B cell (primary cell): ENCODE data around the gene TMEM150A. TPM values are rescaled to one million over a fixed set of nuclear protein-coding genes. Genes with fewer than 3 reads are reported as not detected.

Experiments used
- ATAC-seq: fragments of 200-7000 bp; cut with Tn5 transposase; one replicate; pipeline ENCODE4 v1.10.0; 2021; ENCODE audit warnings: low read depth, mild to moderate bottlenecking, moderate number of reproducible peaks, moderate library complexity
- CTCF ChIA-PET: fragments of 350-600 bp; sonication (Branson Sonifier 250); formaldehyde crosslinking; loops from one replicate; lab custom pipeline; 2021; ENCODE audit warnings: antibody characterized with exemption, inconsistent platforms; lab: Charles Lee
- POLR2A ChIA-PET: fragments of 350-600 bp; sonication (Branson Sonifier 250); formaldehyde crosslinking; loops from one replicate; lab custom pipeline; 2021; ENCODE audit warnings: antibody characterized with exemption; lab: Charles Lee
- DNase-seq: peaks from one replicate; pipeline ENCODE4 v3.0.0; 2013
- H2AFZ ChIP-seq: 2 replicates; pipeline ENCODE4 v1.6.1; 2012; ENCODE audit warnings: mild to moderate bottlenecking, low read depth, low read length; ENCODE audit not compliant: insufficient read depth, poor library complexity, severe bottlenecking
- H3K27ac ChIP-seq, 2 donors: 1 replicate in 1 of 2; 2 replicates in 1 of 2; pipeline ENCODE4 v1.5.1; 2012 to 2013; ENCODE audit warnings: low read length in 2 of 2, mild to moderate bottlenecking in 2 of 2, moderate library complexity in 1 of 2
- H3K27me3 ChIP-seq, 4 experiments: fragments of 200-600 bp in 1 of 4; sonication (generic) in 1 of 4; replicated peaks in 1 of 4; 1 replicate in 2 of 4; 2 replicates in 2 of 4; pipeline versions ENCODE4 v1.6.1 to v1.7.0; 2013 to 2016; ENCODE audit warnings: low read length in 3 of 4, mild to moderate bottlenecking in 2 of 4, mixed read lengths in 1 of 4, moderate library complexity in 1 of 4; ENCODE audit not compliant: insufficient read depth in 4 of 4, control insufficient read depth in 3 of 4; ENCODE audit errors: control extremely low read depth in 1 of 4
- H3K36me3 ChIP-seq, 2 experiments: replicated peaks in 1 of 2; 1 replicate in 1 of 2; 2 replicates in 1 of 2; pipeline versions ENCODE4 v1.6.1 to v1.7.1; 2013; ENCODE audit warnings: low read length in 1 of 2; ENCODE audit not compliant: insufficient read depth in 2 of 2, control insufficient read depth in 1 of 2; ENCODE audit errors: control extremely low read depth in 1 of 2, extremely low read depth in 1 of 2
- H3K4me1 ChIP-seq, 2 donors: fragments of 200-600 bp in 1 of 2; sonication (generic) in 1 of 2; 1 replicate in 1 of 2; 2 replicates in 1 of 2; pipeline versions ENCODE4 v1.5.1 to v1.6.1; 2013 to 2017; ENCODE audit warnings: low read length in 2 of 2; ENCODE audit not compliant: control insufficient read depth in 2 of 2, insufficient read depth in 2 of 2
- H3K4me2 ChIP-seq: replicated peaks from 2 replicates; pipeline ENCODE3; 2012; ENCODE audit warnings: mild to moderate bottlenecking, low read depth, low read length; ENCODE audit not compliant: poor library complexity, severe bottlenecking
- H3K4me3 ChIP-seq, 5 experiments: fragments of 200-600 bp in 1 of 5; sonication (generic) in 1 of 5; 1 replicate in 3 of 5; 2 replicates in 2 of 5; pipeline versions ENCODE4 v1.5.1 to v1.7.0; 2011 to 2016; ENCODE audit warnings: low read length in 4 of 5, mild to moderate bottlenecking in 4 of 5, low read depth in 2 of 5, control low read depth in 1 of 5, moderate library complexity in 1 of 5; ENCODE audit not compliant: insufficient read depth in 1 of 5; ENCODE audit errors: control extremely low read depth in 1 of 5, extremely low read depth in 1 of 5
- H3K79me2 ChIP-seq: fragments of 200-600 bp; sonication (generic); one replicate; pipeline ENCODE4 v1.6.0; 2016; ENCODE audit warnings: low read length; ENCODE audit not compliant: control insufficient read depth, insufficient read depth
- H3K9ac ChIP-seq: fragments of 200-600 bp; sonication (generic); 2 replicates; pipeline ENCODE4 v1.6.1; 2017; ENCODE audit warnings: mild to moderate bottlenecking, low read length, moderate library complexity
- H3K9me3 ChIP-seq, 3 donors: one replicate each; pipeline versions ENCODE4 v1.6.1 to v1.7.1; 2013; ENCODE audit warnings: low read length in 2 of 3; ENCODE audit not compliant: control insufficient read depth in 2 of 3, insufficient read depth in 1 of 3; ENCODE audit errors: control extremely low read depth in 1 of 3
- H4K20me1 ChIP-seq: 2 replicates; pipeline ENCODE4 v1.6.0; 2012; ENCODE audit warnings: mild to moderate bottlenecking, low read length; ENCODE audit not compliant: insufficient read depth, control insufficient read depth, poor library complexity, severe bottlenecking
- H3K27ac Mint-ChIP-seq: one replicate; pipeline ENCODE4 v1.8.0; 2021; ENCODE audit warnings: mixed read lengths
- H3K27me3 Mint-ChIP-seq: one replicate; pipeline ENCODE4 v1.8.0; 2021; ENCODE audit warnings: mixed read lengths
- H3K4me1 Mint-ChIP-seq: one replicate; pipeline ENCODE4 v1.8.0; 2021; ENCODE audit warnings: mixed read lengths
- H3K4me3 Mint-ChIP-seq: one replicate; pipeline ENCODE4 v1.8.0; 2021; ENCODE audit warnings: mixed read lengths
- H3K9me3 Mint-ChIP-seq: one replicate; pipeline ENCODE4 v1.8.0; 2022; ENCODE audit warnings: mixed read lengths; ENCODE audit not compliant: insufficient read depth
- CTCF ChIP-seq: fragments of 200-600 bp; IDR thresholded peaks from one replicate; pipeline ENCODE4 v1.8.0; 2022; ENCODE audit warnings: antibody characterized with exemption, mild to moderate bottlenecking
- EZH2 ChIP-seq: IDR thresholded peaks from 2 replicates; pipeline ENCODE4 v1.6.1; 2012; ENCODE audit warnings: borderline replicate concordance, low read depth, mild to moderate bottlenecking, moderate library complexity, low read length; ENCODE audit not compliant: insufficient read depth, poor library complexity, severe bottlenecking
- WGBS: methylation state at CpG from one replicate; pipeline ENCODE4 v1.1.5; 2013; ENCODE audit warnings: missing lambda C conversion rate; ENCODE audit not compliant: insufficient coverage; 5-methylcytosine and 5-hydroxymethylcytosine counted together
- intact Hi-C: fragments of 100-400 bp; cut with micrococcal nuclease; formaldehyde crosslinking; loops from one replicate; pipeline ENCODE4 v1.10.0; 2022
- polyA plus RNA-seq: library from polyadenylated mRNA; depleted of rRNA; stranded (reverse); fragments of >200 nt; gene quantifications from 2 replicates; pipeline ENCODE4 v1.2.3, GENCODE V29; 2012
- total RNA-seq, 2 donors: library from RNA; stranded (reverse); fragments of 120-200 nt in 1 of 2; gene quantifications; 1 replicate in 1 of 2; 2 replicates in 1 of 2; pipeline versions ENCODE4 v1.2.3 to v1.2.4, GENCODE V29; 2013 to 2022

The TMEM150A gene
- total and polyA plus RNA-seq, 2 donors (not counting 1 experiment from before 2014, with no cell fraction given): 23.0 to 26.4 TPM

GRCh38 chr2:85591563-85591962 lies 10.9 kb downstream of the TMEM150A start:
- Histone ChIP-seq H3K9me3 (no peaks in the 10 kb centered on the region), H3K27me3 (no peaks in the 10 kb centered on the region), H3K36me3 (peaks cover 0 to 2% of the 10 kb centered on the region in 2 experiments), H3K27ac (no peak overlapping the region), H3K4me2 (no peak overlapping the region), H2AFZ (no peak overlapping the region), H3K4me3 (no peak overlapping the region), H3K4me1 (peaks cover 21 to 29% of the 10 kb centered on the region in 2 donors), H3K9ac (no peak overlapping the region), H3K79me2 (peaks cover 35% of the 10 kb centered on the region), H4K20me1 (peaks cover 4% of the 10 kb centered on the region)
- H3K27ac Mint-ChIP-seq: no peak overlapping the region
- DNase-seq (no peak), ATAC-seq (no peak)
- no peaks in the 10 kb centered on the region for H3K27me3 Mint-ChIP-seq
- no peak for TF ChIP-seq EZH2
- no peak for TF ChIP-seq CTCF
- ChIA-PET CTCF (interaction anchor here (1.0 to 1.8 kb wide), 3 partner anchors 8 to 37 kb away, joined by 3 to 6 read pairs (median 4); partner anchors contain the start of gene TMEM150A), POLR2A (no interaction called here)
- intact Hi-C loops: no loop called here
- peaks cover 39% of the 10 kb centered on the region for H3K4me1 Mint-ChIP-seq
- 95% methylated on average over 12 of the region's 12 CpGs for WGBS
- no peaks in the 10 kb centered on the region for H3K9me3 Mint-ChIP-seq
- peak overlapping the region; percentile 12 for H3K4me3 Mint-ChIP-seq

- Histone ChIP-seq H3K4me2 (no peak overlapping the region), H3K9me3 (no peaks in the 10 kb centered on the region), H2AFZ (no peak overlapping the region), H4K20me1 (no peaks in the 10 kb centered on the region), H3K27me3 (no peaks in the 10 kb centered on the region), H3K79me2 (peaks cover 30% of the 10 kb centered on the region), H3K27ac (no peak overlapping the region), H3K36me3 (no peaks in the 10 kb centered on the region), H3K4me1 (peaks cover 15 to 24% of the 10 kb centered on the region in 2 donors), H3K9ac (no peak overlapping the region), H3K4me3 (no peak overlapping the region)
- TF ChIP-seq CTCF (no peak), EZH2 (no peak)
- ChIA-PET POLR2A (interaction anchor here (1.1 kb wide), 1 partner anchor 13 kb away, joined by 3 read pairs; no protein-coding TSS in a partner anchor), CTCF (interaction anchor here (1.0 to 1.8 kb wide), 3 partner anchors 9 to 36 kb away, joined by 3 to 6 read pairs (median 4); partner anchors contain the start of gene TMEM150A)
- H3K9me3 Mint-ChIP-seq: no peaks in the 10 kb centered on the region
- peaks cover 38% of the 10 kb centered on the region for H3K4me1 Mint-ChIP-seq
- H3K4me3 Mint-ChIP-seq: no peak overlapping the region
- no peaks in the 10 kb centered on the region for H3K27me3 Mint-ChIP-seq
- WGBS: 86% methylated on average over 2 of the region's 2 CpGs
- ATAC-seq (no peak), DNase-seq (no peak)
- intact Hi-C loops: no loop called here
- no peak overlapping the region for H3K27ac Mint-ChIP-seq
Observed at GRCh38 chr2:85590950-85591349, 11.5 kb downstream of the TMEM150A start.
